ENCODE measurements around the gene MMP25. TPM values are rescaled to one million over a fixed set of nuclear protein-coding genes. Genes with fewer than 3 reads are reported as not detected.
A peak's percentile ranks its signal among the peaks of the same experiment; 100 is the strongest.

MMP25 gene
- total RNA-seq, 1 donor from 2014 or later = 0.17 TPM

DNA sequence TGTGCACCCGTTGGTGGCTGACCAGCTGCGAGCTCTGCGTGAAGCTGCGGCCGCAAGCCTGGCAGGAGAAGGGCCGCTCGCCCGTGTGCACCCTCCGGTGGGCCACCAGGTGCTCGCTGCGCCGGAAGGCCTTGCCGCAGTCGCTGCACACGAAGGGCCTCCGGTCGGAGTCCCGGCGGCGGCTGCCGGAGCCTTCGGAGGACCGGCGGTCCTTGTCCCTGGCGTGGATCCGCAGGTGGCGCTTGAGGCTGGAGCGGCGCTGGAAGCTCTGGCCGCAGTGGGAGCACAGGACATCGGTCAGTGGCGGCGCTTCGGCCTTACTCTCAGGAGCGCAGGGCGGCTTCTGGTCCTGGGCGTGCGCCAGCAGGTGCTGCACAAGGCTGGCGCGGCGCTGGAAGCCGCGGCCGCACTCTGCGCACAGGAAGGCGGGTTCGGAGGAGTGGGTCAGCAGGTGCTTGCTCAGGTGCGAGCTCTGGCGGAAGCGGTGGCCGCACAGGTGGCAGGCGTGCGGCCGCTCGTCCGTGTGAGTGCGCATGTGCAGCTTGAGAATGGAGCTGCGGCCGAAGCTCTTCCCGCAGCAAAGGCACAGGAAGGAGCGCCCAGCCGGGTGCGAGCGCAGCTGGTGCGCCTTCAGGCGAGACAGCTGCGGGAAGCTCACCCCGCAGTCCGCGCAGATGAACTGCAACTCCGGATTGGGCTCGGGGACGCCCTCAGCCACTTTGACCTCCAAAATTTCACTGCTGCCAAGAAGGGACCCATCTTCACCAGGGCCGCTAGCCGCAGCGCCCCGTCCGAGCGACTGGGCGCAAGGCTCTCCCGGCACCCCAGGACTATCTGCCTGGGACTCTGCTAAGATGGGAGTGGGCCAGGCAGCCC, 43.6 kb downstream of the MMP25 start:
- no peaks in the 10 kb centered on the region for H3K36me3 ChIP-seq (ENCODE audit: control insufficient read depth, insufficient read depth, low read length)
- H3K4me3 ChIP-seq (ENCODE audit: low read depth, low read length) = no peak overlapping the region
- no peak for DNase-seq (ENCODE audit: low read depth)
- peaks cover 24% of the 10 kb centered on the region for H3K27me3 ChIP-seq (ENCODE audit: control insufficient read depth, insufficient read depth, low read length)
- TF ChIP-seq, protein P1, sequence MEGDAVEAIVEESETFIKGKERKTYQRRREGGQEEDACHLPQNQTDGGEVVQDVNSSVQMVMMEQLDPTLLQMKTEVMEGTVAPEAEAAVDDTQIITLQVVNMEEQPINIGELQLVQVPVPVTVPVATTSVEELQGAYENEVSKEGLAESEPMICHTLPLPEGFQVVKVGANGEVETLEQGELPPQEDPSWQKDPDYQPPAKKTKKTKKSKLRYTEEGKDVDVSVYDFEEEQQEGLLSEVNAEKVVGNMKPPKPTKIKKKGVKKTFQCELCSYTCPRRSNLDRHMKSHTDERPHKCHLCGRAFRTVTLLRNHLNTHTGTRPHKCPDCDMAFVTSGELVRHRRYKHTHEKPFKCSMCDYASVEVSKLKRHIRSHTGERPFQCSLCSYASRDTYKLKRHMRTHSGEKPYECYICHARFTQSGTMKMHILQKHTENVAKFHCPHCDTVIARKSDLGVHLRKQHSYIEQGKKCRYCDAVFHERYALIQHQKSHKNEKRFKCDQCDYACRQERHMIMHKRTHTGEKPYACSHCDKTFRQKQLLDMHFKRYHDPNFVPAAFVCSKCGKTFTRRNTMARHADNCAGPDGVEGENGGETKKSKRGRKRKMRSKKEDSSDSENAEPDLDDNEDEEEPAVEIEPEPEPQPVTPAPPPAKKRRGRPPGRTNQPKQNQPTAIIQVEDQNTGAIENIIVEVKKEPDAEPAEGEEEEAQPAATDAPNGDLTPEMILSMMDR (IDR thresholded peaks at IDR 0.05; ENCODE audit: insufficient read depth, low read length, poor library complexity, severe bottlenecking) = no peak

DNA sequence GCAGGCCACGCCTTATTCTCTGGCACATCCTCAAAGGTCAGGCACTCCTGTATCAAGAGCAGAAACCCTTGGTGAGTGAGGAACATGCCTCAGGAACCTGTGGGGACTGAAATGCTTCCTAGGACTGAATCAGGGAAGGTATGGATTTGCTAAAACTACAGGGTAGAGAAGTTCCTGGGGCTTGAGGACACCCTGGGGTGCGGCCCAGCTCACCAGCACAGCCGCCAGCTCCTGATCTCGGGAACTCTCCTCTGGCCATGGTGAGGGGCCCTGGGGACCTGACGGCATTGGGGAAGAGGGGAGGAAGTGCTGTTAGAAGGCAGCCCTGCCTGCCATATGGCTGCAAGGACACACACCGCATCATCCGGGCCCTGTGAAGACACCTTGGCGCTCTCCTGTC, 45.2 kb downstream of the MMP25 start:
- no peak overlapping the region for H3K4me3 ChIP-seq (ENCODE audit: low read depth, low read length)
- peaks cover 24% of the 10 kb centered on the region for H3K27me3 ChIP-seq (ENCODE audit: control insufficient read depth, insufficient read depth, low read length)
- no peaks in the 10 kb centered on the region for H3K36me3 ChIP-seq (ENCODE audit: control insufficient read depth, insufficient read depth, low read length)
- TF ChIP-seq, protein P1 (IDR thresholded peaks at IDR 0.05; ENCODE audit: insufficient read depth, low read length, poor library complexity, severe bottlenecking) = no peak
- DNase-seq (ENCODE audit: low read depth) = no peak

DNA sequence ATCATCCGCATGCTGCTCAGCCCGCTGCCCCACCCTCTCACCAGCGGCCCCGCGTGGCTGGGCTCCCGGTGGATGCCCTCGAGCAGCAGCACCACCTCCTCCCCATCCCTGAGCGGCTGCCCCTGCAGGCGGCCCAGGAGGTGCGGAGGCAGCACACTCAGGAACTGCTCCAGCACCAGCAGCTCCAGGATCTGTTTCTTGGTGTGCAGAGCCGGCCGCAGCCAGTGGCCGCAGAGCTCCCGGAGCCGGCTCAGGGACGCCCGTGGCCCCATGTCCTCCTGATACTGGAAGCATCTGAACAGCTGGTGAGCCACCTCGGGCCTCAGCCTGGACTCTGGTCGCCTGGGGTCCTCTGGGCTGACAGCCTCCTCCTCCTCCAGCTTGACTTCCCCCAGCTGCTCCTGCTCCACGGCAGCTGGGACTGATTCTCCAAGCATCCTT, 46.2 kb downstream of the MMP25 start:
- no peak for DNase-seq (ENCODE audit: low read depth)
- TF ChIP-seq, protein P1 (IDR thresholded peaks at IDR 0.05; ENCODE audit: insufficient read depth, low read length, poor library complexity, severe bottlenecking) = no peak
- Histone ChIP-seq H3K4me3 (ENCODE audit: low read depth, low read length) (no peak overlapping the region), H3K36me3 (ENCODE audit: control insufficient read depth, insufficient read depth, low read length) (no peaks in the 10 kb centered on the region), H3K27me3 (ENCODE audit: control insufficient read depth, insufficient read depth, low read length) (peaks cover 22% of the 10 kb centered on the region)

DNA sequence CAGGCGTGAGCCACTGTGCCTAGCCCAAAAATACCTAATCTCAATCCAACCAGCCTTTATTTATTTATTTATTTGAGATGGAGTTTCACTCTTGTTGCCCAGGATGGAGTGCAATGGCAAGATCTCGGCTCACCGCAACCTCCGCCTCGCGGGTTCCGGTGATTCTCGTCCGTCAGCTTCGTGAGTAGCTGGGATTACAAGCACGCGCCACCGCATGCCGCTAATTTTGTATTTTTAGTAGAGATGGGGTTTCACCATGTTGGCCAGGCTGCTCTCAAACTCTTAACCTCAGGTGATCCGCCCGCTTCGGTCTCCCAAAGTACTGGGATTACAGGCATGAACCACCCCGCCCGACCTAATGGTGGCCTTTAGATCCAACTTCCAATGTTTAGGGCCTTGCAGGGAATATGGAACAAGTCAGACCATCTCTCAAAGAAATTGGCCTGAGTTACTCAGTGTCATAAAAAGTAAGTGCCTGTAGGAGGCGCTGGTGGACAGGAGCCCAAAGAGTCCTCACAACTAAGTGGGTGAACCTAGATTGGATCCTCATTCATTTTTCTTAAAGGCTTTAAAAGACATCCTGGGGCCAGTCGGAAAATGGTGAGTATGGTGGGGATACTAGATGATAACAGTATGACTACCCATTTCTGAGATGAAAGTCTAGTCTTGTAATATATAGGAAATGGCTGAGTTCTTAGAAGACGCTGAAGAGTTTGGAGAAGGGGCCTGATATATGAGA, 48.1 kb downstream of the MMP25 start:
- no peak overlapping the region for H3K4me3 ChIP-seq (ENCODE audit: low read depth, low read length)
- no peaks in the 10 kb centered on the region for H3K36me3 ChIP-seq (ENCODE audit: control insufficient read depth, insufficient read depth, low read length)
- no peak for DNase-seq (ENCODE audit: low read depth)

DNA sequence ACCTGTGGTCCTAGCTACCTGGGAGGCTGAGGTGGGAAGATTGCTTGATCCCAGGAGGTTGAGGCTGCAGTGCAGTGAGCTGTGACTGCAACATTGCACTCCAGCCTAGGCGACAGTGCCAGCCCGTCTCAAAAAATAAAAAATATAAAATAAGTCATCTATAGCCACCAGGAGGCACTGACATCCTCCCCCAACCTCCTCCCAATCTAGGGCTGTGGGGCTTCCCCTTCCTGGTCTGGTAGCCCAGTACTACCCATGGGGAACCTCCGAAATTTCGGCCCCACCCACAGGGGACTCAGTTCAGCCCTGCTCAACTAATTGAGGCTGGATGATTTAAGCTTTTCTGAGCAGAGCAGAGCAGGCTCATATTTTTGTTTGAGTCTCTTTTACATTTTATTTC, 49.5 kb downstream of the MMP25 start:
- Histone ChIP-seq H3K27me3 (ENCODE audit: control insufficient read depth, insufficient read depth, low read length) (peaks cover 29% of the 10 kb centered on the region), H3K36me3 (ENCODE audit: control insufficient read depth, insufficient read depth, low read length) (no peaks in the 10 kb centered on the region), H3K4me3 (ENCODE audit: low read depth, low read length) (no peak overlapping the region)
- TF ChIP-seq, protein P1 (IDR thresholded peaks at IDR 0.05; ENCODE audit: insufficient read depth, low read length, poor library complexity, severe bottlenecking) = peak; percentile 15
- no peak for DNase-seq (ENCODE audit: low read depth)

More for the DNA sequence above, 48.1 kb downstream of the MMP25 start:
- TF ChIP-seq, protein P1 (IDR thresholded peaks at IDR 0.05; ENCODE audit: insufficient read depth, low read length, poor library complexity, severe bottlenecking) = peak; percentile 51
- H3K27me3 ChIP-seq (ENCODE audit: control insufficient read depth, insufficient read depth, low read length) = peaks cover 26% of the 10 kb centered on the region

Measured in kidney epithelial cell (primary cell).